ENCODE results near the gene ANKRD24. TPM values are rescaled to one million over a fixed set of nuclear protein-coding genes. Genes with fewer than 3 reads are reported as not detected.

The ANKRD24 gene
- polyA plus RNA-seq, 1 of the 3 experiments (the other 2 are of a cell fraction): 0.87 TPM

- H3K9me3 ChIP-seq: no peaks in the 10 kb centered on the region
- H3K79me2 ChIP-seq (ENCODE audit: insufficient read depth): no peaks in the 10 kb centered on the region
- no peaks in the 10 kb centered on the region for H3F3A ChIP-seq (replicated peaks; ENCODE audit: insufficient read depth)
- ChIA-PET CTCF (interaction anchor here (1.0 to 1.5 kb wide), 2 partner anchors 29 to 35 kb away, joined by 5 read pairs; no protein-coding TSS in a partner anchor), POLR2A (no interaction called here)
- peaks cover 1 to 4% of the 10 kb centered on the region in 2 experiments for H3K36me3 ChIP-seq (replicated peaks in 1 of 2; ENCODE audit: control insufficient read depth in 1 of 2, insufficient read depth in 2 of 2, low read length in 1 of 2)
- no peak overlapping the region for H3K27ac ChIP-seq (ENCODE audit: low read depth in 2 of 2, low read length in 1 of 2)
- no peak for DNase-seq
- H3K9me2 ChIP-seq: no peaks in the 10 kb centered on the region
- no peaks in the 10 kb centered on the region for H3K27me3 ChIP-seq (ENCODE audit: insufficient read depth)
- no peak overlapping the region for H3K9ac ChIP-seq
- H3K4me3 ChIP-seq (ENCODE audit: low read depth in 2 of 2, low read length in 1 of 2): no peak overlapping the region
- H4K20me1 ChIP-seq (ENCODE audit: insufficient read depth): peaks cover 10% of the 10 kb centered on the region; the same call in 1 of the 2 replicates
- 90% methylated on average over 16 of the region's 41 CpGs for WGBS (ENCODE audit: low lambda C conversion rate)
- H3K4me2 ChIP-seq: no peak overlapping the region
- TF ChIP-seq JUND (IDR thresholded peaks at IDR 0.05) (no peak), RAD21 (IDR thresholded peaks at IDR 0.05; ENCODE audit: low read length) (no peak), IRF3 (IDR thresholded peaks at IDR 0.05; ENCODE audit: low read depth, low read length) (no peak), FOXJ3 (CRISPR knock-in tag; IDR thresholded peaks at IDR 0.05) (no peak), TAF1 (IDR thresholded peaks at IDR 0.05; ENCODE audit: borderline replicate concordance, low read depth, low read length) (no peak), NRF1 (IDR thresholded peaks at IDR 0.05; ENCODE audit: low read depth, low read length) (no peak), TEAD4 (IDR thresholded peaks at IDR 0.05; ENCODE audit: borderline replicate concordance, insufficient read depth) (no peak), RXRA (IDR thresholded peaks at IDR 0.05; ENCODE audit: borderline replicate concordance, low read depth) (no peak)
- TF ChIP-seq, protein P1, sequence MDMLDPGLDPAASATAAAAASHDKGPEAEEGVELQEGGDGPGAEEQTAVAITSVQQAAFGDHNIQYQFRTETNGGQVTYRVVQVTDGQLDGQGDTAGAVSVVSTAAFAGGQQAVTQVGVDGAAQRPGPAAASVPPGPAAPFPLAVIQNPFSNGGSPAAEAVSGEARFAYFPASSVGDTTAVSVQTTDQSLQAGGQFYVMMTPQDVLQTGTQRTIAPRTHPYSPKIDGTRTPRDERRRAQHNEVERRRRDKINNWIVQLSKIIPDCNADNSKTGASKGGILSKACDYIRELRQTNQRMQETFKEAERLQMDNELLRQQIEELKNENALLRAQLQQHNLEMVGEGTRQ (IDR thresholded peaks at IDR 0.05; ENCODE audit: borderline replicate concordance, low read depth, low read length): no peak
- peaks cover 0 to 8% of the 10 kb centered on the region in 2 experiments; a peak in 1 of 4 replicates for H3K4me1 ChIP-seq (ENCODE audit: control insufficient read depth in 1 of 2, insufficient read depth in 2 of 2, low read depth in 1 of 2, low read length in 1 of 2)
- H2AFZ ChIP-seq (ENCODE audit: low read depth): no peak overlapping the region
Observed at GRCh38 chr19:4174895-4175668, 7.4 kb upstream of the ANKRD24 start.

DNA sequence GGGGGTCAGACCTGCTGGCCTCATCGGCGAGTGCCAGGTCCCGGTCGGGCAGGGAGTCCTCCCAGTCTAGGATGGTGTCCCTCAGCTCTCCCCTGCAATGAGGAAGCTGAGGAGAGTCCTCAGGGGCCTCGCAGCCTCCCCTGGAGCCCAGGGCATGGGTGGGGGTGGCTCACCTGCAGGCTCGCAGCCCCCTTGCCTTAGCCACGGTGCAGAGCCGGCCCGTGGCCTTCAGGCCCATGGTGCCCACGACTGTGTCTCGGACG, 6.9 kb upstream of the ANKRD24 start:
- no peak for DNase-seq
- peaks cover 0 to 8% of the 10 kb centered on the region in 2 experiments; a peak in 1 of 4 replicates for H3K4me1 ChIP-seq (ENCODE audit: control insufficient read depth in 1 of 2, insufficient read depth in 2 of 2, low read depth in 1 of 2, low read length in 1 of 2)
- peaks cover 4 to 5% of the 10 kb centered on the region in 2 experiments for H3K36me3 ChIP-seq (replicated peaks in 1 of 2; ENCODE audit: control insufficient read depth in 1 of 2, insufficient read depth in 2 of 2, low read length in 1 of 2)
- no peaks in the 10 kb centered on the region for H3K9me2 ChIP-seq
- H3K4me3 ChIP-seq (ENCODE audit: low read depth in 2 of 2, low read length in 1 of 2): no peak overlapping the region
- ChIA-PET POLR2A (no interaction called here), CTCF (interaction anchor here (1.0 kb wide), 1 partner anchor 36 kb away, joined by 5 read pairs; no protein-coding TSS in a partner anchor)
- no peak overlapping the region for H3K4me2 ChIP-seq
- peaks cover 10% of the 10 kb centered on the region; the same call in 1 of the 2 replicates for H4K20me1 ChIP-seq (ENCODE audit: insufficient read depth)
- WGBS (ENCODE audit: low lambda C conversion rate): 88% methylated on average over 3 of the region's 12 CpGs
- no peaks in the 10 kb centered on the region for H3K9me3 ChIP-seq
- no peak overlapping the region for H3K9ac ChIP-seq
- H3F3A ChIP-seq (replicated peaks; ENCODE audit: insufficient read depth): no peaks in the 10 kb centered on the region
- H3K79me2 ChIP-seq (ENCODE audit: insufficient read depth): peaks cover 3% of the 10 kb centered on the region; the same call in 1 of the 2 replicates
- H2AFZ ChIP-seq (ENCODE audit: low read depth): no peak overlapping the region
- H3K27me3 ChIP-seq (ENCODE audit: insufficient read depth): no peaks in the 10 kb centered on the region
- H3K27ac ChIP-seq (ENCODE audit: low read depth in 2 of 2, low read length in 1 of 2): no peak overlapping the region
- TF ChIP-seq, protein P1 (IDR thresholded peaks at IDR 0.05; ENCODE audit: borderline replicate concordance, low read depth, low read length): no peak
- no peak for TF ChIP-seq TCF12 (IDR thresholded peaks at IDR 0.05)
- TF ChIP-seq MEF2A (IDR thresholded peaks at IDR 0.05; ENCODE audit: borderline replicate concordance, low read depth): no peak
- no peak for TF ChIP-seq EZH2phosphoT487 (IDR thresholded peaks at IDR 0.05; ENCODE audit: borderline replicate concordance, low read depth)
- no peak for TF ChIP-seq FOXM1 (IDR thresholded peaks at IDR 0.05; ENCODE audit: low read depth)
- TF ChIP-seq, protein P2, sequence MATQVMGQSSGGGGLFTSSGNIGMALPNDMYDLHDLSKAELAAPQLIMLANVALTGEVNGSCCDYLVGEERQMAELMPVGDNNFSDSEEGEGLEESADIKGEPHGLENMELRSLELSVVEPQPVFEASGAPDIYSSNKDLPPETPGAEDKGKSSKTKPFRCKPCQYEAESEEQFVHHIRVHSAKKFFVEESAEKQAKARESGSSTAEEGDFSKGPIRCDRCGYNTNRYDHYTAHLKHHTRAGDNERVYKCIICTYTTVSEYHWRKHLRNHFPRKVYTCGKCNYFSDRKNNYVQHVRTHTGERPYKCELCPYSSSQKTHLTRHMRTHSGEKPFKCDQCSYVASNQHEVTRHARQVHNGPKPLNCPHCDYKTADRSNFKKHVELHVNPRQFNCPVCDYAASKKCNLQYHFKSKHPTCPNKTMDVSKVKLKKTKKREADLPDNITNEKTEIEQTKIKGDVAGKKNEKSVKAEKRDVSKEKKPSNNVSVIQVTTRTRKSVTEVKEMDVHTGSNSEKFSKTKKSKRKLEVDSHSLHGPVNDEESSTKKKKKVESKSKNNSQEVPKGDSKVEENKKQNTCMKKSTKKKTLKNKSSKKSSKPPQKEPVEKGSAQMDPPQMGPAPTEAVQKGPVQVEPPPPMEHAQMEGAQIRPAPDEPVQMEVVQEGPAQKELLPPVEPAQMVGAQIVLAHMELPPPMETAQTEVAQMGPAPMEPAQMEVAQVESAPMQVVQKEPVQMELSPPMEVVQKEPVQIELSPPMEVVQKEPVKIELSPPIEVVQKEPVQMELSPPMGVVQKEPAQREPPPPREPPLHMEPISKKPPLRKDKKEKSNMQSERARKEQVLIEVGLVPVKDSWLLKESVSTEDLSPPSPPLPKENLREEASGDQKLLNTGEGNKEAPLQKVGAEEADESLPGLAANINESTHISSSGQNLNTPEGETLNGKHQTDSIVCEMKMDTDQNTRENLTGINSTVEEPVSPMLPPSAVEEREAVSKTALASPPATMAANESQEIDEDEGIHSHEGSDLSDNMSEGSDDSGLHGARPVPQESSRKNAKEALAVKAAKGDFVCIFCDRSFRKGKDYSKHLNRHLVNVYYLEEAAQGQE (IDR thresholded peaks at IDR 0.05; ENCODE audit: low read depth, low read length): no peak
- no peak for TF ChIP-seq IRF3 (IDR thresholded peaks at IDR 0.05; ENCODE audit: low read depth, low read length)
- TF ChIP-seq CHD2 (IDR thresholded peaks at IDR 0.05; ENCODE audit: low read length, partially characterized antibody): no peak
- TF ChIP-seq CTCF (IDR thresholded peaks at IDR 0.05): no peak

Data from SK-N-SH (cell line).